Liver (tissue), 3 donors: ENCODE measurements around the gene EIPR1.

Experiments
- CTCF ChIP-seq: fragments of 150-350 bp; IDR thresholded peaks from 2 replicates; pipeline ENCODE4 v1.5.1; 2017; ENCODE audit warnings: improper control_type of control experiment, low read depth, low read length; ENCODE audit not compliant: missing input control
- JUND ChIP-seq, 2 donors: IDR thresholded peaks; 2 replicates each; pipeline ENCODE4 v1.6.1; 2016; ENCODE audit warnings: antibody characterized with exemption in 2 of 2
- SP1 ChIP-seq: IDR thresholded peaks from 2 replicates; pipeline ENCODE4 v1.6.1; 2018; ENCODE audit warnings: antibody characterized with exemption, mild to moderate bottlenecking
- TAF1 ChIP-seq: conservative IDR thresholded peaks from 2 replicates; pipeline ENCODE4 v1.6.1; 2016; ENCODE audit warnings: antibody characterized with exemption, mild to moderate bottlenecking
- donor health status: healthy.
- donor health status: healthy.

GRCh38 chr2:3174626-3175567 lies 202.7 kb downstream of the EIPR1 start:
- no peak for TF ChIP-seq CTCF
- TF ChIP-seq SP1 = no peak
- no peak for TF ChIP-seq JUND (IDR thresholded peaks at IDR 0.05)
- TF ChIP-seq TAF1 = no peak
